Testis (tissue), 2 donors: Measurements from ENCODE around the gene GLG1.

Experiments
- POLR2A ChIP-seq: fragments of 450-650 bp; IDR thresholded peaks from one replicate; pipeline ENCODE4 v1.6.1; 2017; ENCODE audit warnings: antibody characterized with exemption, mild to moderate bottlenecking, moderate library complexity
- TF ChIP-seq, protein P1 (sequence below), 3 experiments: fragments of 450-650 bp in 2 of 3; fragments of 200-600 bp in 1 of 3; sonication (generic) in 1 of 3; IDR thresholded peaks; one replicate each; pipeline ENCODE4 v1.5.1; 2016 to 2019; ENCODE audit warnings: antibody characterized with exemption in 3 of 3, mild to moderate bottlenecking in 2 of 3, moderate library complexity in 1 of 3

DNA sequence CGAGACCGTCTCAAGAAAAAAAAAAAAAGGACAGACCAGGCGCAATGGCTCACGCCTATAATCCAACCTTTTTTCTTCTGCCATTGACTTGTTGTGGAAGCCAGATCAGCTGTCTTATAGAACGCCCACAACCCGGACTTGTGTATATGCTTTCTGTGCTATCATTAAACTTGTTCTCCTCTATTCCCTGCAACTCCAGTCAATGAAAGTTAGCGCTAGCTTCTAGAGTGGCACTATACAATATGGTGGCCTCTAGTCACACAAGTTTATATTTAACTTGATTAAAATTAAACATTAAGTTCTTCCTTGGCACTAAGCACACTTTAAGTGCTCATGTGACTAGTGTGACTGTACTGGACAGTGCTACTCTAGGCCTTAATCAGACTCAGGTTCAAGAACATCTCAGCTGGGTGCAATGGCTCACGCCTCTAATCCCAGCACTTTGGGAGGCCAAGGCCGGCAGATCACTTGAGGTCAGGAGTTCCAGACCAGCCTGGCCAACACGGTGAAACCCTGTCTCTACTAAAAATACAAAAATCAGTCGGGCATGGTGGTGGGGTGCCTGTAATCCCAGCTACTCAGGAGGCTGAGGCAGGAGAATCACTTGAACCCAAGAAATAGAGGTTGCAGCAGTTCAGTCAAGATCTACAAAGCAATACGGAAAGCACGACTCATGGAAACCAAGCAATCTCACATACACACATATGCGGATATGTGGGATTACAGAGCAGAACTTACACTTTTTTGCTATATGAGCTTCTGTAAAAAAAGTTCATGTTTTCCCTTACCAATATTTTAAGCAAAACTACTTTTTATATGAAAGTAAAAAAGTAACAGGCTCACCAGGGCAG is 18.8 kb upstream of the GLG1 start:
- TF ChIP-seq, protein P1, sequence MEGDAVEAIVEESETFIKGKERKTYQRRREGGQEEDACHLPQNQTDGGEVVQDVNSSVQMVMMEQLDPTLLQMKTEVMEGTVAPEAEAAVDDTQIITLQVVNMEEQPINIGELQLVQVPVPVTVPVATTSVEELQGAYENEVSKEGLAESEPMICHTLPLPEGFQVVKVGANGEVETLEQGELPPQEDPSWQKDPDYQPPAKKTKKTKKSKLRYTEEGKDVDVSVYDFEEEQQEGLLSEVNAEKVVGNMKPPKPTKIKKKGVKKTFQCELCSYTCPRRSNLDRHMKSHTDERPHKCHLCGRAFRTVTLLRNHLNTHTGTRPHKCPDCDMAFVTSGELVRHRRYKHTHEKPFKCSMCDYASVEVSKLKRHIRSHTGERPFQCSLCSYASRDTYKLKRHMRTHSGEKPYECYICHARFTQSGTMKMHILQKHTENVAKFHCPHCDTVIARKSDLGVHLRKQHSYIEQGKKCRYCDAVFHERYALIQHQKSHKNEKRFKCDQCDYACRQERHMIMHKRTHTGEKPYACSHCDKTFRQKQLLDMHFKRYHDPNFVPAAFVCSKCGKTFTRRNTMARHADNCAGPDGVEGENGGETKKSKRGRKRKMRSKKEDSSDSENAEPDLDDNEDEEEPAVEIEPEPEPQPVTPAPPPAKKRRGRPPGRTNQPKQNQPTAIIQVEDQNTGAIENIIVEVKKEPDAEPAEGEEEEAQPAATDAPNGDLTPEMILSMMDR (IDR thresholded peaks at IDR 0.05): no peak
- TF ChIP-seq POLR2A: no peak
